GM21825 (cell line): Measurements from ENCODE around the gene MEGF8.

ENCODE experiments used
- ATAC-seq: cut with Tn5 transposase; IDR thresholded peaks from one replicate; pipeline ENCODE4 v1.9.1; 2021; ENCODE audit warnings: mild to moderate bottlenecking, moderate library complexity; ENCODE audit not compliant: unreplicated experiment

Gene MEGF8, protein sequence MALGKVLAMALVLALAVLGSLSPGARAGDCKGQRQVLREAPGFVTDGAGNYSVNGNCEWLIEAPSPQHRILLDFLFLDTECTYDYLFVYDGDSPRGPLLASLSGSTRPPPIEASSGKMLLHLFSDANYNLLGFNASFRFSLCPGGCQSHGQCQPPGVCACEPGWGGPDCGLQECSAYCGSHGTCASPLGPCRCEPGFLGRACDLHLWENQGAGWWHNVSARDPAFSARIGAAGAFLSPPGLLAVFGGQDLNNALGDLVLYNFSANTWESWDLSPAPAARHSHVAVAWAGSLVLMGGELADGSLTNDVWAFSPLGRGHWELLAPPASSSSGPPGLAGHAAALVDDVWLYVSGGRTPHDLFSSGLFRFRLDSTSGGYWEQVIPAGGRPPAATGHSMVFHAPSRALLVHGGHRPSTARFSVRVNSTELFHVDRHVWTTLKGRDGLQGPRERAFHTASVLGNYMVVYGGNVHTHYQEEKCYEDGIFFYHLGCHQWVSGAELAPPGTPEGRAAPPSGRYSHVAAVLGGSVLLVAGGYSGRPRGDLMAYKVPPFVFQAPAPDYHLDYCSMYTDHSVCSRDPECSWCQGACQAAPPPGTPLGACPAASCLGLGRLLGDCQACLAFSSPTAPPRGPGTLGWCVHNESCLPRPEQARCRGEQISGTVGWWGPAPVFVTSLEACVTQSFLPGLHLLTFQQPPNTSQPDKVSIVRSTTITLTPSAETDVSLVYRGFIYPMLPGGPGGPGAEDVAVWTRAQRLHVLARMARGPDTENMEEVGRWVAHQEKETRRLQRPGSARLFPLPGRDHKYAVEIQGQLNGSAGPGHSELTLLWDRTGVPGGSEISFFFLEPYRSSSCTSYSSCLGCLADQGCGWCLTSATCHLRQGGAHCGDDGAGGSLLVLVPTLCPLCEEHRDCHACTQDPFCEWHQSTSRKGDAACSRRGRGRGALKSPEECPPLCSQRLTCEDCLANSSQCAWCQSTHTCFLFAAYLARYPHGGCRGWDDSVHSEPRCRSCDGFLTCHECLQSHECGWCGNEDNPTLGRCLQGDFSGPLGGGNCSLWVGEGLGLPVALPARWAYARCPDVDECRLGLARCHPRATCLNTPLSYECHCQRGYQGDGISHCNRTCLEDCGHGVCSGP (N-terminal part only)

DNA sequence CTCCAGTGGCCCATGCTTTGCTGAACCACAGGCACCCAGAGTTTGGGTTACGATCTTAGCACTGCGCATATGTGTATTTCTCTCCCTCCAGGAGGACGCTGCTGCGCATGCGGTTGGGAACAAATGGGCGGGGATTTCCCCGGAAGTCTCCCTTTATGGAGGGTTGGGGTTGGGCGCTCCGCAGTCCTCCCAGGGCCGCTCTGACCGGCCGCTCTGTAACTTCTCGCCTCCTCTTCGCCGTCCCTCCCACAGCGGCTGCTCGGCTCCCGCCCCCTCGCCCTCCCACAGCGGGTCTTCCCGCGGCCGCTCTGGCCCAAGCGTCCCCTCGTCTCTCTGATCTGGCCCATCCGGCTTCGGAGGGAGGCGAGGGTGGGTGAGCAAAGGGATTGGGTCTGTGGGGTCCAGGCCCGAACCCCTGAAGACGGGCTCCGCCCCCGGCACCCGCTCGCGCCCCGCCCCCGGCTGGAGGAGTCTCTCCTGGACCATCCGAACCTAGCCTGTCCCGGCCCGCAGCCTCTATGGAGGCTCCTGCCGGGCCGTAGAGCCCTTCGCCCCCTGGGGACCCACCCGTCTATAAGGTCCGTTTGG, at the start of gene MEGF8:
Gene MEGF8 (plus strand): TSS at position 328 of the 588 bp plus-strand sequence. CDS start 609 bp downstream, outside the sequence.
- peak; percentile 84 for ATAC-seq

DNA sequence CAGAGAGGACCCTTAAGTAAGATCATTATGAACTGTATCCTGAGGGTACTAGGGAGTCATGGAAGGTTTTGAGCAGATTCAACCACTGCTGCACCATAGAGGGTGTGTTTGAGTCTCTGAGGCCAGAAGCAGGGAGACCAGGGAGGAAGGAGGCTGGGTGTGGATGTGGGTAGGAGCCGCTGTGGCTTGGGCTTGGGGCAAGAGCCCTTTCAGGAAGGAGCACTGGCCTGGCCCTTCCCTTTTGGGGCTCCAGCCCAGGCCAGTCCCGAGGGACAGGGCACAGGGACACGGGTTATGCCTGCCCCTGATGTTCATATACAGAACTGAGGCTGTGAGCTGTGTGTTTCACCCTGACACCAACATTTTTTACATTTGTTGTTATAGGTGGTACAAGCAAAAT, 49.2 kb upstream of the MEGF8 start:
- ATAC-seq, result no peak

DNA sequence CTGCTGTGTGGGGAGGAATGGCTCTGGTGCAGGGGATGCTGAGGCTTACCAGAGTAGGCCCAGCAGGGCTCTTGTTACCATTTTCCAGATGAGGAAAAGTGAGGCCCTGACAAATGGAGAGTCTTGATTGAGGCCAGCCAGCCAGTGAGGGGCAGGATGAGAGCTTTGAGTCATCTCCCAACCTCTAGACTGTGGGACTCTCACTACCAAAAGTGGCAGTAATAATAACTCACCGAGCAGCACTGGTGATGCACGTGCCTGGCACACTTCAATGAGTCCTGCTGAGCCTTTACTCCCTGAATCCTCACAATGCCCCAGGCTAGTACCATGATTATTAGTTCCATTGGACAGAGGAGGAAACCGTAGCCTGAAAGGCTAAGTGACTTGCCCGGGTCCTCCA, 48.6 kb upstream of the MEGF8 start:
- no peak for ATAC-seq

DNA sequence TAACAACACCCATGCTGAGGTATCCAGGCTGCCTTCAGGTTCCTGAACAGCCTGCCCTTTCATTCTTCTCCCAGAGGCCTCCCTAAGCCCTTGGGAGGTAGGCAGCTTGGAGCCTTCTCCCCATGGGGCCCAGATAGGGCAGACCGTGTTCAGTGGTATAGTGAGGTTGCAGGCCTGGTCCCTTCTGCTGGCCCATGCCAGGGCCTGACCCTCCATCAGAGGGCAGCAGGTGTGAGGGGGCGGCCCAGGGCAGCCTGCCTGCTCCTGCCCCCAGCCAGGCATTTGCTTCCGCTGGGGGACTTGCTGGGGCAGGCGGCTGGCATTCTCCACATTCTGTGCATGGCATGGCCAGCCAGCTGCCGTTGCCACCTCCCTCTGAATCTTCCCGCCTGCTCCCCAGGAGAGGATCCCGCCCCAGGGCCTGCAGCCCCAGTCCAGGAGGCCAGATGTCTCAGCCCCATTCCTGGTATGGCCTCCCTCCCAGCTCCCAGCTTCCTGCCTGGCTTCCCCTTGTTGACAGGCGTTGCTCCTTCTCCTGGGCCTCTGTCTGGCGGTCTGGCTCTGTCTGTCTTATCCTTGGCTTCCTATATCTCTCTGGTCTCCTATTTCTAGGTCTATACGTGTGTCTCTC, 47.5 kb upstream of the MEGF8 start:
- no peak for ATAC-seq

DNA sequence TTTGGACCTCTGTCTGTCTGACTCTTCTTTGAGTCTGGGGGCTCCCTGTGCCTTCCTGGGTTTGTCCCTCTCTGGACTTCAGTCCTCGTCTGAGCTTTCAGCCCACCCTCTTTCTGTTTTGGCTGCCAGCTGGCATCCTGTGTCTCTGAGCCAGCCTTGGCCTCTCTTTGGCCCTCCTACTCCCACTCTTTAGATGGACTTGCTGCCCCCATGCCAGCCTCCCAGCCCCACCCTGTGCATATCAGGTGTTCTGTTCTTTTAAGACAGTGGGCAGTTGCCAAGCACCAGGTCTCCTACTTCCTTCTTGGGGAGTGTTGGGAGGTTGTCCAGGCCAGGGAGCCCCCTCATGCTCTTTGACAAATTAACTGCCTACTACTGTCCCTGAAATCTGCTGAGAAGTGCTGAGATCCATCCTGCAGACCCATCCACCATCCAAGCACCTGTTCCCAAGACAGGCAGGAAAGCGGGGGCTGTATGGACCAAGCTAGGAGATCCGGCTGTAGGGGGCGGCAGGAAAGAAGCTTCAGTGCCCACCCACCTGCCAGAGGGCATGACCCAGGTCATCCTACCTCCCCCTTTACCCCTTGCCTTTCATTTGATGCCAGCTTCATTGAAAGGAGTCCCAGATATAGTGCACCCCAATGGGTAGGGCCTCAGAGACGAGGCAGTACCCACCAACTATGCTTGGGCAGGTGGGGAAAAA, 46.8 kb upstream of the MEGF8 start:
- no peak for ATAC-seq

DNA sequence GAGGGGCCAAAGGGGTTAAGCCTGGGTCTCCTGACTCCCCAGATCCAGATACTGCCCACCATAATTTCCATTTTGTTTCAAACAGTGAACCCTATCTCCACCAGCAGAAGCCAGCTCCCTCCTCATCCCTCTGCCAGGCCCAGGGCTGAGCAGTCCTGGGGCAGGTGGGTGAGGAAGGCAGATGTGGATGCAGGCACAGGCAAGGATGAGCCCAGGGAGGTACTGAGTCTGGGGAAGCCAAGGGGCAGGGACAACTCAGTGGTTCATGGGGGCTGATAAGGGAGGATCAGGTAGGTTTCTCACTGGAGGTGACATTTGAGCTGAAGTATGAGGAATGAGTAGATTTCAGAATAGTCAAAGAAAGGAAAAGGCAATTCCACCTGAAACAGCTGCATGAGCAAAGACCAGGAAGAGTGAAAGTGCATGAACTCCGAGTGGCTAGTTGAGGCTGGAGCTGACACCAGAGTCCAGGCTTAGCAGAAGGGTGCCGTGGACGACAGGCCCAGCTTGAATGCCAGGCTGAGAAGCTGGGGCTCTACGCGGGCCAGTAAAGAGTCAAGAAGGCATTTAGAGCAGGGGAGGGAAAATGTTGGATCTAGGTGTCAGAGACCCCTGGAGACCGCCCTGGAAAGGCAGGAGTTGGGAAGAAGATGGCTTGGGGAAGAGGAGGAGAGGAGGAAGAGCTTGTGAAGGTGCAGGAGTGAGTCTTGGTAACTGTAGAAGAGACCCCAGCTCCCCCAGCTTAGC, 46.1 kb upstream of the MEGF8 start:
- ATAC-seq, result no peak

DNA sequence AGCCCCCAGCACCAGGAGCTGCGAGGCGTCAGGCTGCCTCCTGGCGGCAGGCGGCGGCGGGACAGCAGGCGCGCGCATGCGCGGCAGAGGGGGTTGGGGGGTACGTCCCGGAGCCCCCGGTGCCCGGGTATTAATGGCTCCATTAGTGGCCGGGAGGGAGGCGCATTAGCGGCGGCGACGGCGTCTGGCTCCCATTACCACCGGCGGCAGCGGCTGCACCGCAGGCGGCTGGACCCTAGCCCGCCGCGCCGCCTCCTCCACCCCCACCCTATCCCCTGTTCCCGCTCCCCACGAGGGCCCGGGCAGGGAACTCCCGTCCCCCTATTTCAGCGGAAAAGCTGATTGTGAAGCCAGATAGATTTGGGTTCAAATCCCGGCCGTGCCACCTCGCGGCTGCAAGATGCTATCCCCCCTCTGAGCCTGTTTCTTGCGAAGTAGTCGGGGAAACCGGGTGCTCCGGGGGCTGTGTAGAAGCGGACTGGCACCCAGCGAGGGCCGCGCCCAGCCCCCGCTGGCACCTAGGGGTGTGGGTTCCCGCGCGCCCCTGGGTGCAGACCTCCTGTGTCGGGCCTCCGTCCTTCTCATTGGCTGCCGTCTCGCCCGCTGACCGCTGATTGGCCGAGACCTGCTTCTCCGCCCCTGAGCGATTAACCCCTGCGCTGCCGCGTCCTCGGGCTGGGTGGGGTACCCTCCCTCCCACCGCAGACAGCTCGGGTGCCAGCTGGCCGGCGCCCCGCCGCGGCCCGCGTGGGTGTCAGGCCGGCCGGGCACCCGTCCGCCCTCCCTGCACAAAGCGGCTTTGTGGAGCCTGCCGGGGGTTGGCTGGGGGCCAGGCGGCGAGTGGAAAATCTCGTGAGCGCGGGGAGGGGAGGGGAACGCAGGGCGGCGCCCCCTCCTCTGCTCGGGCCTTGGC, 45.3 kb upstream of the MEGF8 start:
- ATAC-seq, result peak; percentile 25

DNA sequence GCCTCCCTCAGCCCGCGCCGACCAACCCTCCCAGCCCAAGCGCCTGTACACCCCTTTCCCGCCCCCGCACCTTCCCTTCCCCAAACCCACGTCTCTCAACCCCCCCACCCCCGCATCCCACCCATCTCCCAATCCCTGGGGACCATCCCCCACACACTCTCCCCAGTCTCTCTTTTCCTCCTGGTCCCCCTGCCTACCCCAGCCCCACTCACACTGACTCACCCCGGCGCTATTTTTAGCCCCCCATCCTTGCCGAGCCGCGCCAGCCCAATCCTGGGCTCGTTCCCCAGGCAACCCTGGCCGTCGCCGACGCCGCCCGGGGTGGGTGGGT, 44.7 kb upstream of the MEGF8 start:
- ATAC-seq, result no peak

DNA sequence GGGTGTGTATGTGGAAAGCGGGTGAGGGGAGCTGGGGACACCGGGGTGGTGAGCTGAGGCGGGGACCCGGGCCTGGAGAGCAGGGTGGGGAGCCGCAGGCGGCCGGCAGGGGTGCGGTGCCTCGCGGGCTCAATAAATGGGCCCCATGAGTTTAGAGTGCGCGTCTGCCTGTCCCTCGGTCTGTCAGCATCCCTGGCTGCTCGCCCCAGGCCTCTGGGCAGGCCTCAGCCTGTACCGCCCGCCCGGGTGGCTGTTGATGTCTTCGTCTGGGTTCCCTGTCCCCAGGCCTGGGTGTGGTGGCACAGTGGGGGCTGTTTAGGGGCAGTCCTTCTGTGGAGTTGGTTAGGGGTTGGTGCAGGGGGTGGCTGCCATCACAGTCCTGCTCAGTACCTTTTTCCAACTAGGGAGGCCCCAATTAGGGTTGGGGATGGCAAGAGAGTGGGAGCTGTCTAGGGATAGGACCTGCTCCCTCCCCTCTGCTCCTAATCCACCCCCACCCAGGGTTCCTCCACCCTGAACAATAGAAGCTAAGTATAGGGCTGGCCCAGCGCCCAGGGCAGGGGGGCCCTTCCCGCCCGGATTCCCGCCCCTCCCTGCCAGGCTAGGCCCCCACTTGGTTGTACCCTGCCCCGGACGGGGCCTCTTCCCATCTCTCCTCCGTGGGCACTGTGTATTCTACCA, 44.1 kb upstream of the MEGF8 start:
- ATAC-seq, result no peak

DNA sequence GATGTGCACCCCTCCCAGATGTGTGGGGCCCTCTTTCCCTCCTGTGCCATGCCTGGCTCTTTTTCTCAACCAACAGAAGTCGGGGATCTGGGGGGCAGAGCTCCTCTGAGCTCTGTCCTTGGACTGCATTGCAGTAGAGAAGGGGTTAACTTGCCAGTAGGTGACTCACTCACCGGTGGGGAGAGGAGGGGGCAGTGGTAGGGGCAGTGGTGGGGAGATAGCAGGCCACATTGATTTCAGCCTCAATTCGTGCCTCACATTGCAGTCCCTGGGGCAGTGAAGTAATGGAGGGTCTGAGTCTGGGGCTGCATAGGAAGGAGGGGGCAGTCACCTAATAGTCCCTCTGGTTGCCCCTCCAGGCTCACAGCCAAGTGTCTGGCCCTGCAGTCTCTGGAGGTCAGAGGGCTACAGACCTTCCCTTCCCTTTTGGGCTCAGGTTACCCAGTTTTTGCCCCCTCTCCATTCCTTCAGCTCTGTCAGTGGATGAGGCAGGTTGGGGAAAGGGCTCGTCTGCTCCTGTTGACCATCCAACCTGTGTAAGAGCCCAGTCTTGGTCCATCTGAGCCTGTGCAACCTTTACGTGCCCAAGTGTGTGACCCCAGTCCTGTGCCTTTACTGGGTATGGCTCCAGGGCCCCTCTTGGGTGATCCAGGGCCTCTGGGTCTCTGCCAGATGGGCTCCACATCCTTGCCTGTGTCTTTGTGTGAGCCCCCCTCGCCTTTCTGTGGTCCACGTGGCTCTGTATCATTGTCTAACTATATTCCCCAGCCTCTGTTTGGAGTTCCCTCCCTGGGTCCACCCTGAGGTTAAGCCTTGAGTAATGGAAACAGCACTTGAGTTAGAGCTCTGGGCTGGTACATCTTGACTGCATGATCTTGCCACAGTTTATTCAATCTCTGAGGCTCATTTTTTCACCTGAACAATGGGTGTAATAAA, 43.3 kb upstream of the MEGF8 start:
- ATAC-seq, result no peak

DNA sequence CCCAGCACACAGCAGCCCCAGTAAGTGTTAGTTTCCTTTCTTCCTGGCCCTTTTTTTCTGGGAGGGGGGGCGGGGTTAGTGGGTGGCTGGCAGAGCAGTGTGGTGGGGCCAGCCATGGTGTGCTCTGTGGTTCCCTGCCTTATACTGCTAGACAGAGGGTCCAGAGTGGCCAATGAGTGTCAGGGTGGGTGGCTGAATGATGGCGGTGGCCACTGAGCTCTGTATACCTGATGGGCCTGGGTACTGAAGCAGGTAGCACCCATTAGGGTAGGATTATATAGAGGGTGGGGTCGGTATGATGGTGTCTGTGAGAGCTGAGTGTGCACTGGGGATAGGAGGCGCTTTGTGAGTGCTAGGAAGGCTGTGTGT, 42.6 kb upstream of the MEGF8 start:
- no peak for ATAC-seq

DNA sequence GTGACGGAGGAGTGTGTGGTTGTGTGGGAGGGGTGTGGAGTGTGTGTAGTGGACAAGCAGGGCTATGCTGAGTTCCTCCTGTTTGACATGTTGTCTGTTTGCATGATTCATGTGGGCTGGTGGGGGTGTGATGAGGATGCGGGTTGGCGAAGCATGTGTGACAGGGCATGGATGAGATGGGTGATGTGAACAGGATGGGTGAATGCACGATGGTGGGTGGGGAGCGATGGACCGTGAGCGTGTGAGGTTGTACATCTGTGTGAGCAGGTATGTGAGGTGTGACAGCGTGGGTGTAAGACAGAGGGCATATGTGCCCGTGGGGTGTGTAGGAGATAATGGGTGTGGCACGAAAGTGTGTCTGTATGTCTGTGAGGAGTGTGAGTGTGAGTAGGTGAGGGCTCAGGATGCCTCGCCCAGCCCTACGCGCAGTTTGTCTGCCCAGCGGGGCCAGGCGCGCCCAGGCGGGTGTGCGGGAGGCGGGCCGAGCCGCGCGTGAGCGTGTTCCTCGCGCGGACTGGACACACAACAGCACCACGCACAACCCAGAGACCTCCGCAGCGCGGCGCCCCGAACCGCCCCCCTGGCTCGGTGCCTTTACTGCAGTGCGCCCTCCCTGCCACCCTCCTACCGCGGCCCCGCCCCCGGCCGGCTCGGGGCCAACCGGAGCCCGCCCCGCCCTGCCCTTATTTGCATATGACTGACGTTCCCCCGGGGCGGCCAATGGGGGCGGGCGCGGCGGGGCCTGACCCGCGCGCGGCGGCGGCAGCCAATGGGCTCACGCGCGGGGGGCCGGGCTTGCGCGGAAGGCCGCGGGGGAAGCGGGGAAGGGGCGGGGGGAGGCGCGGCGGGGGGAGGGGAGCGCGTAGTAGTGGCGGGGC, 42.0 kb upstream of the MEGF8 start:
- peak; percentile 43 for ATAC-seq

DNA sequence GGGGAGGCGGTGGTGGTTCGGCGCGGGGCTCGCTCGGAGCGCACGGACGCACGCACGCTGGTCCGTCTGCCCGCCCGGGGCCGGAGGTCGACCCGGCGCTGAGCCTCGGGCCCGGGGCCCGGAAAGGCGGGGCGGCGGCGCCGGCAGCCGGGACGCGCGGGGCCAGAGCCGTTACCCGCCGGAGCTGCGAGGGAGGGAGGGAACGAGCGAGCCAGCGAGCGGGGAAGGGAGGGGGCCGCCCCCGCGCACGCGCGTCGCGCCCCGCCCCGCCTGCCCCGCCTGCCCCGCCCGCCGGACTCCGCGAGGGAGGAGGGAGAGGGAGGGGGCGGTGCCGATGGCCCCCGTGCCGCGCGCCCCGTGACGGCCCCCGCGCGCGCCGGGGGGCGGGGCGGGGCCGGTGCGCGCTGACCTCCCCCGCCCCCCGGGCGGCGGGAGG, 41.4 kb upstream of the MEGF8 start:
- ATAC-seq, result peak; percentile 28

DNA sequence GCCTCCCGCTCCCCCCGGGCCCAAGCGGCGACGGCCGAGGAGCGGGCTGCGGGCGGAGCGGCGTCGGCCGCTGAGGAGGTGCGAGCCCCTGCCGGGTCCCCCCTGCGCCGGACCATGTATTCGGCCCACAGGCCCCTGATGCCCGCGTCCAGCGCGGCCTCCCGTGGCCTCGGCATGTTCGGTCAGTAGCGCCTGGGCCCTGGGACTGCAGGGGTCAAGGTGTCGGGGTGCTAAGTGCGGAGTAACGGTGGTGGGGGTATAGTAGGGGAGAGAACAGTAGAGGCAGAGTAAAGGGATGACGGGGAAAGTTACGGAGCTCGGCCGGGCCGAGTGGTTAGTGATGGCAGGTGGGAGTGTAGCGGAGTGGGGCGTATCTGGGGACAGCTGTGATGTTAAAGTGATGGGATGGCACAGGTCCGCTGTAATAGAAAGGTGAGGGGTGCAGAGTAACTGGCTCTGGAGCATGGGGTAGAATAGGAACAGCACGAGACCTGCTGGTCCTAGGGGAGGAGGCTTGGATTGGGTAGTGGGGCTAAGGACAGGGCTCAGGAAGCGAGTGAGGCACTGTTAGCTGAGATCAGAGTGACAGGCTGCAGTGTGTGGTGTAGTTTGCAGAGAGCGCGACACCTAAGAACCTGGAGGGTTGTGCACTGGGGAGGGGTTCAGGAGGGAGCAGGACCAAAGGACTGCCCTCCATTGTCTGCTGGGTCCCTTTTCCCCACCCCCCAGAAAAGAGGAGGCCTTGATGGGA, 40.7 kb upstream of the MEGF8 start:
- ATAC-seq, result no peak

DNA sequence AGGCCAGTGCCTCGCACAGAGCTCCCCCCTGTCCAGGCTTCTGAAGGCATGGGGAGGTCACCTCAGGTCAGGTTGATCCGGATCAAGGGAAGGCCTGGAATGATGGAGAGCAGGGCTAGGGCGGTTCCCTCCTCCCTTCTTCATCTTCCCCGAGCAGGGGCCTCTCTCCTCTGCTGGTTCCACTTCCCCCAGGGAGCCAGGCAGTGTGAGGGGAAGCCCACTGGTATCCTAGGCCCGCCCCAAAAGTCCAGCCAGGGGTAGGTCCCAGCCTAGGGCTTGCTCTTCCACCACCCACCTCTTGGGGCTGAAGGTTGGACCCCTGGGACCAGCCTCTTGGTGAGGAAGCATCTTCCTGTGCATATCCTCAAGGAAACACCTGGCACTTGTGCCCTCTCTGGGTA, 39.9 kb upstream of the MEGF8 start:
- ATAC-seq, result no peak
